Effector CD4-positive, alpha-beta T cell (primary cell): Measurements from ENCODE around the gene RADIL. TPM values are rescaled to one million over a fixed set of nuclear protein-coding genes. Genes with fewer than 3 reads are reported as not detected.
A peak's percentile ranks its signal among the peaks of the same experiment; 100 is the strongest.
"Not testable (repeated sequence)": the region's sequence is repeated elsewhere in the genome, so short reads cannot be mapped to it uniquely, and the experiment has no call there.

Experiments
- DNase-seq: peaks from one replicate; pipeline ENCODE4 v3.0.0-alpha.2; 2020
- total RNA-seq: gene quantifications from one replicate; lab custom pipeline; 2026; lab: John Stamatoyannopoulos, UW

RADIL gene
- not detected for total RNA-seq

- DNase-seq, result peak; percentile 70
Measured at GRCh38 chr7:4883372-4884144, at the start of gene RADIL. RADIL (minus strand) TSS chr7:4883716; CDS start chr7:4878139, 5,577 bp downstream.

- DNase-seq, result no peak
Measured at GRCh38 chr7:4931943-4932342, 48.4 kb upstream of the RADIL start.

GRCh38 chr7:4929005-4929404, 45.5 kb upstream of the RADIL start:
- no peak for DNase-seq

GRCh38 chr7:4928445-4928844, 44.9 kb upstream of the RADIL start:
- no peak for DNase-seq

- DNase-seq, result no peak
Measured at GRCh38 chr7:4919969-4920766, 36.7 kb upstream of the RADIL start.

GRCh38 chr7:4916113-4916512, 32.6 kb upstream of the RADIL start:
- DNase-seq, result no peak

GRCh38 chr7:4911111-4911828, 27.8 kb upstream of the RADIL start:
- no peak for DNase-seq

GRCh38 chr7:4906682-4907081, 23.2 kb upstream of the RADIL start:
- no peak for DNase-seq

GRCh38 chr7:4905171-4905570, 21.7 kb upstream of the RADIL start:
- DNase-seq, result no peak

- DNase-seq, result no peak
Measured at GRCh38 chr7:4904346-4904745, 20.8 kb upstream of the RADIL start.

- no peak for DNase-seq
Measured at GRCh38 chr7:4895766-4896165, 12.2 kb upstream of the RADIL start.

GRCh38 chr7:4894482-4894881, 11.0 kb upstream of the RADIL start:
- DNase-seq, result no peak

- DNase-seq, result no peak
Measured at GRCh38 chr7:4893929-4894475, 10.5 kb upstream of the RADIL start.

GRCh38 chr7:4893188-4893587, 9.7 kb upstream of the RADIL start:
- DNase-seq, result not testable (repeated sequence)

- DNase-seq, result not testable (repeated sequence)
Measured at GRCh38 chr7:4891522-4891921, 8.0 kb upstream of the RADIL start.

- DNase-seq, result no peak
Measured at GRCh38 chr7:4889682-4890081, 6.2 kb upstream of the RADIL start.

- DNase-seq, result no peak
Measured at GRCh38 chr7:4888161-4888560, 4.6 kb upstream of the RADIL start.

- no peak for DNase-seq
Measured at GRCh38 chr7:4886671-4887070, 3.2 kb upstream of the RADIL start.

- no peak for DNase-seq
Measured at GRCh38 chr7:4885317-4885807, 1.8 kb upstream of the RADIL start.

GRCh38 chr7:4884164-4884563, 648 bp upstream of the RADIL start:
- DNase-seq, result no peak

- no peak for DNase-seq
Measured at GRCh38 chr7:4883033-4883371, 514 bp downstream of the RADIL start.

GRCh38 chr7:4882169-4883032, 1.1 kb downstream of the RADIL start:
- DNase-seq, result no peak
